C4-2B (cell line): Measurements from ENCODE around the gene WSB1.

Source experiments
- H3K27ac ChIP-seq: fragments of 450-650 bp; 2 replicates; pipeline ENCODE4 v1.5.1; 2017
- ZFX ChIP-seq: fragments of 450-650 bp; IDR thresholded peaks from 2 replicates; pipeline ENCODE4 v1.6.1; 2017
- TF ChIP-seq, protein P1 (sequence below): fragments of 450-650 bp; conservative IDR thresholded peaks from 2 replicates; pipeline ENCODE4 v1.5.1; 2017; ENCODE audit warnings: mild to moderate bottlenecking

WSB1 gene

GRCh38 chr17:27319541-27320221 lies 25.8 kb downstream of the WSB1 start:
- TF ChIP-seq, protein P1, sequence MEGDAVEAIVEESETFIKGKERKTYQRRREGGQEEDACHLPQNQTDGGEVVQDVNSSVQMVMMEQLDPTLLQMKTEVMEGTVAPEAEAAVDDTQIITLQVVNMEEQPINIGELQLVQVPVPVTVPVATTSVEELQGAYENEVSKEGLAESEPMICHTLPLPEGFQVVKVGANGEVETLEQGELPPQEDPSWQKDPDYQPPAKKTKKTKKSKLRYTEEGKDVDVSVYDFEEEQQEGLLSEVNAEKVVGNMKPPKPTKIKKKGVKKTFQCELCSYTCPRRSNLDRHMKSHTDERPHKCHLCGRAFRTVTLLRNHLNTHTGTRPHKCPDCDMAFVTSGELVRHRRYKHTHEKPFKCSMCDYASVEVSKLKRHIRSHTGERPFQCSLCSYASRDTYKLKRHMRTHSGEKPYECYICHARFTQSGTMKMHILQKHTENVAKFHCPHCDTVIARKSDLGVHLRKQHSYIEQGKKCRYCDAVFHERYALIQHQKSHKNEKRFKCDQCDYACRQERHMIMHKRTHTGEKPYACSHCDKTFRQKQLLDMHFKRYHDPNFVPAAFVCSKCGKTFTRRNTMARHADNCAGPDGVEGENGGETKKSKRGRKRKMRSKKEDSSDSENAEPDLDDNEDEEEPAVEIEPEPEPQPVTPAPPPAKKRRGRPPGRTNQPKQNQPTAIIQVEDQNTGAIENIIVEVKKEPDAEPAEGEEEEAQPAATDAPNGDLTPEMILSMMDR = no peak
- no peak for TF ChIP-seq ZFX
- H3K27ac ChIP-seq = peak overlapping the region; percentile 20

DNA sequence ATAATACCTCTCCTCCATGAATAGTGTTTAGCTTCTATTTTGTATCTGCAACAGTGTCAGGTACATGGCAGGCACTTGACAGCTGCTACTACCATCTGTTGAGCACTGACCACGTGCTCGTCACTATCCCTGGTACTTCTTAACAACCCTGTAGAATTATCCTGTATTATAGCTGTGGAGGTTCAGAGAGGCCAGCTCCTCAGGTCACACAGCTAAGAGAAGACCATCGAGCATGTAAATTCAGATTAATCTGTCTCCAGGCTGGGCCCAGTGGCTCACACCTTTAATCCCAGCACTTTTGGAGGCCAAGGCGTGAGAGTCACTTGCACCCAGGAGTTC lies 26.3 kb downstream of the WSB1 start:
- TF ChIP-seq, protein P1 = no peak
- no peak for TF ChIP-seq ZFX

GRCh38 chr17:27321372-27321771 lies 27.5 kb downstream of the WSB1 start:
- no peak for TF ChIP-seq ZFX
- TF ChIP-seq, protein P1 = no peak
- peak overlapping the region; percentile 20 for H3K27ac ChIP-seq

More for the DNA sequence above, 26.3 kb downstream of the WSB1 start:
- peak overlapping the region; percentile 20 for H3K27ac ChIP-seq

DNA sequence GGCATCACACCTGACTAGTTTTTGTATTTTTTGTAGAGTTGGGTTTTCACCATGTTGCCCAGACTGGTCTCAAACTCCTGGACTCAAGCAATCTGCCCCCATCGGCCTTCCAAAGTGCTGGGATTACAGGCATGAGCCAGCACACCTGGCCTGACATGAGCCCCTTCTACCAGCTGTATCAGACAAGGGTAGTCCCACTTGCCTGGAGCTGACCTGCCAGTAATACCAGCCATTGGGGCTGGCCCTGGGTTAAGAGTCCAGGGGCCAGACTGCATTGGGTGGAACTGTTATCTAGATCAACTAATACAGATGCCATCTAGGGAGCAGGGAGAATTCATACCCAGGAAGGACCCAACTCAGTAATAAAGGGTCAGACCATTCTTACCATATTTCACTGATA lies 28.1 kb downstream of the WSB1 start:
- TF ChIP-seq, protein P1 = no peak
- no peak for TF ChIP-seq ZFX
- H3K27ac ChIP-seq = peak overlapping the region; percentile 35

GRCh38 chr17:27322690-27323508 lies 29.0 kb downstream of the WSB1 start:
- TF ChIP-seq ZFX = no peak
- TF ChIP-seq, protein P1 = no peak
- no peak overlapping the region for H3K27ac ChIP-seq

DNA sequence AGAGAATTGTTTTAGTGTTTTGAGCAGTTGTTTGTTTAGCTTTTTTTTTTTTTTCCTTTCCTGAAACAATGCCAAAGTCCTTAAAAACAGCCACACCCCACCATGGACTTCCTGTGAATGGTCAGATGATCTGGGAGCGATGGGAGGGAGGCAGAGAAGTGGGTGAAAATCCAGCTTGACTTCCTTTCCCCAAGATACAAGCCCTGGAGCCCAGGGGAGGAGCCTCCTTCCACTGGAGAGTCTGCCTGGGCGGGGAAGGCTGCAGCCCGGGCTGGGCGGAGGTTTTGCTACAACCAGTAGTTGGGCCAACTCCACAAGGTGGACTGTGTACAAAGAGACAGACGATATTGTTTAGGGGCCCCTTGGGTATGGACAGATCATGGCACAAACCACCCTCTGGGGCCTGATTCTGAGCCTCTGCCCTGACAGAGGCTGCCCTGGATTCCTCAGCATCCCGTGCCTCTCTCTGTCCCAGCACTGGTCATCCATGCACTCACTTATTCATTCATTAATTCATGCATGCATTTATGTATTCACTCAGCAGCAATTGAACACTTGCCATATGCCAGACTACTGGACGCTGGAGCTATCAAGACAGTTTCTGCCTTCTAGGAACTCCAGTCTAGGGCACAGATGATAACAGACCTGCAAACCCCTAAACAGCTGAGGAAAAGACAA lies 29.8 kb downstream of the WSB1 start:
- TF ChIP-seq, protein P1 = no peak
- TF ChIP-seq ZFX = no peak
- no peak overlapping the region for H3K27ac ChIP-seq

DNA sequence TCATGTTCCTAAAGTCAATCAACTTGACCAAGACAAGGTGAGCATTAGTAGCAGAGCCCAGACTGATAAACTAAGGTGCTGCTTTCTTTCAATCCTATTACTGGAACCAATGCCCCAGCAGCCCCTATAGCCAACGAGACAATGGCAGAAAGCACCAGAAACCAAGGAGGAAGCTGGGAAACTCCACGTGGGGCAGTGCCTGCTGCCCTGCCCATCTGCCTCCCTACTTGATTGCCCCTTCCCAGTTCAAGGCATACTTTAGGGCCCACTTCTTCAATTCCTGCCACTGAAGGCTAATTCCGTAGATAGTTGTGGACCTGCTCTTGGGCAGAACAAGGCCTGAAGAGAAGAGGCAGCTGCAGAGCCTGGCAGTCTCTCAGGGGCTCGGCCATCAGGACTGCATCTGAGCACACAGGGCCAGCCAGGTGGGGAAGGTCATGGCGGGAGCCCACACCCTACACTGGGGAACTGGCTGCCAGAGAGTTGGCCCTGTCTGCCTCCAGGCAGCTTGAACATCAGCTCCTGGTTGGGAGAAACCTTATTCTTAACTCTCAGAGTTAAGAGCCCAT lies 30.9 kb downstream of the WSB1 start:
- no peak overlapping the region for H3K27ac ChIP-seq
- TF ChIP-seq, protein P1 = no peak
